Uterine smooth muscle cell (primary cell): ENCODE measurements around the gene SEC23B. TPM values are rescaled to one million over a fixed set of nuclear protein-coding genes. Genes with fewer than 3 reads are reported as not detected.

ENCODE experiments used
- total RNA-seq: library from RNA; depleted of rRNA; stranded (reverse); fragments of >200 nt; gene quantifications from 2 replicates; pipeline ENCODE4 v1.2.3, GENCODE V29; 2014

Gene SEC23B
- total RNA-seq: 68.6 and 87.4 TPM in 2 replicates

DNA sequence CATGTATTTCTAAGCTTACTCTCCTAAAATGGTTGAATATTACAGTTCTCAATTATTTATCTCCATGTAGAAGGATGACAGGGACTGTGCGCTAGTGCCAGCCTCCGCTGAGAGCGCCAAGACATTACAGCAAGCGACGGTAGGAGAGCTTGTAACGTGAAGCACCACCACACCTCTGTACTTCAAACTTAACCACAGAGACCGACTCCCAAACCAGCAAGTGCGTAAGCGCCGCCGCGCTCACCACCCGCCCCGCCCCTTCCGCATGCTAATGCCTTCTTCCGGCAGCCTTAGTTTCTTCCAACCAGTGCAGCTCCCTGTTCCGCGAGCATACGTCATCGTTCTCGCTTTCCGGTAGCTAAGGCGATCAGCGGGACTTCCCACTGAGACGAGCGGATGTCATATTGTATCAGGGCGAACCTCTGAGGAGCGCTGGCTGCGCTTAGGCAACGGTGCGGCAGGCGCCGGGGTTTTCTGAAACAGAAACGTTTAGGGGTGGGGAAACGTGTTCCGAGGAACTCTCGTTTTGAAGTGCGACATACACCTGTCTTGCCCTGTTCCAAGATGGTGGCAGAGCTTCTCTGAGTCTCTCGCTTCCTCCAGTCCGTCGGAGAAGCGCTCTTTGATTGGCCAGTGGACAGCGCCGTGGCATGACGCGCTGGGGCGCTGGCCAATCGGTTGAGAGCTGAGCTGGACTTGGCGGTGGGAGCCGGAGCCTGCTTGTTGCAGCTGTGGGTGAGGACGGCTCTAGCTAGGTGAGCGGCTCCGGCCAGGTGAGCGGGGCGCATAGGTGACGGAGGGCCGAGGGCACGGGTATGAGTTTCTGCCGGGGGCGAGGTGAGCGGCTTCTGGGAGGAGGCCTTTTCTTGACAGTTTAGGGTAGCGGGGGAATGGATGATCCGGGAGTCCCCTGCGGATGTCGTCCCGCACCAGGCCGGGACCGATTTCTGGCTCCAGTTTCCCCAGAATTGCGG, at the start of gene SEC23B:
SEC23B (plus strand) TSS at position 723 of the 974 bp plus-strand sequence. CDS start 2,896 bp downstream, outside the sequence.

DNA sequence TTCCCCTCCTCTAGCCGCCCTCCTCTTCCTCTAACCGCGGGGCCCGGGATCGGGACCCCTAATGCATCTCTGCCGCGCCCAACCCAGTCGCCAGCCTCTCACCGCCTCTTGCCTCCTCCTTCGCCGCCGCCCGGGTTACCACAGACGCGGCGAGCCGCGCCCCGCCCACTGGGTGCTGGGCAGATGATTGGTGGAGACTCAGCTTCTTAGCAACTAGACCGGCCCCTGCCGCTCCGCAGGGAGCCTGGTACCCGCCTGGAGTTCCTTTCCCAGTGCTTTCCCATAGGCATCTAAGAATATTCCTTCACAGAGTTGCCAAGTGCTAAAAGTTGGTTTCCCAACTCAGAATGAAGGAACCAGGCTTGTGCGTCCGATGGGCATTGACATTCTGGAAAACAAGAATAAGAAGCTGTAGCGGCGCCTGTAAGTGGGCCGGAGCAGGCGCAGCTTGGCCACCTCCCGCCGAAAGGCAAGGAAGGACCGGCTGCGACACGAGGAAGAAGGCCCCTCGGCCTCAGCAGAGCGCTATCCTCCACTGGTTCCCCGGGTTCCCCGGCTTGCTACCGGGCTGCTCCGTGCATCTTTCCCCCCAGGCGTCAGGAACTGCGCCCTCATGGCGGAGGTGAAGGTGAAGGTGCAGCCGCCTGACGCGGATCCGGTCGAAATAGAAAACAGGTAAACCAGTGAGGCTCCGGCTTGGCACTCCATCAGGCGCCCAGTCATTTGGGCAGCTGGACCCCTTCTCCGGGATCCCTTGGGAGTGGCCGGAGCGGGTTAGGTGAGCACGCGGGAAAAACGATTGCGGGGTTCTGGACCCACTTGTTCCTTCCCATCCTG, 40.6 kb upstream of the SEC23B start, which contains the start of the genes DZANK1 and POLR3F:
DZANK1 (minus strand) TSS at position 137 of the 837 bp plus-strand sequence. CDS start 1,672 bp downstream, outside the sequence.
POLR3F (plus strand) TSS at position 497 of the 837 bp plus-strand sequence; CDS start at position 614, 117 bp downstream.

DNA sequence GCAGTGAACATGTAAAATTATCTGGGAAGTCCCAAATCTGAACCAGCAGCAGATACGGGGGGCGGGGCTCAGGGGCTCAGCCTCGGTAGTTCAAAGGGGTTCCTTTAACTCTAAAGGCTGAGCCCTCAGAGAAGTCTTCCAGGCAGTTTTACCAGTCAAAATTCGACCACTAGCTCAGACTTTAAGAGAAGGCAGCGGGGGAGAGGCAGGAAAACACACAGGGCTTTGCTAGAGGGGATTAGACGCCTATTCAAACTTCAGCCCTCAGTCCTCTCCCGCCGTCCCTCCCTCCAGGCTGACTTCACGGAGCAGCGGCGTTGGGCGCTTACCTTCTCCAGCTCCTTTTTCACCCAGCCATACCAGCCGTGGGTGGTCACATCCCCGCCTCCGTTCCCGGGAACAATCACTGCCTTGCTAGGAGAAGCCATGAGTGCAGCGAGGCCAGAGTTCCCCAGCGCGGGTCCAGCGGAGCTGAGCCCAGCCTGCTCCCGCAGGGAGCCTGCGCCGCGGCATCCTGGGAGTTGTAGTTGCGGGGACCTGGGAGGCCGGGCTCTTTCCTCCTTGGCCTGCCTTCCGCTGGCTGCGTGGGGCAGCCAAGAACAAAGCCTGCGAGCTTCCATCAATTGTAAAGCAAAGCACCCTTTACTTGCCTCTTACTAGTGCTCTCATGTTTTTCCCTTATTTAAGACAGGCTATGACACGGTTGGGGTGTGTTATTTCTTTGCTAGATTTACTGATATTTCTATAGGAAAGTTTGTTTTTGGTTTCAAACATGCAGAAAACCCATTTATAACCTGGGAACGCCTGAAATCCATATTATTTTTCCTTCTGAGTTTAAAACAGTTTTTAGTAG, 10.8 kb upstream of the SEC23B start, which contains the start of gene RBBP9:
RBBP9 (minus strand) TSS at position 486 of the 853 bp plus-strand sequence; CDS start at position 428, 58 bp downstream.

DNA sequence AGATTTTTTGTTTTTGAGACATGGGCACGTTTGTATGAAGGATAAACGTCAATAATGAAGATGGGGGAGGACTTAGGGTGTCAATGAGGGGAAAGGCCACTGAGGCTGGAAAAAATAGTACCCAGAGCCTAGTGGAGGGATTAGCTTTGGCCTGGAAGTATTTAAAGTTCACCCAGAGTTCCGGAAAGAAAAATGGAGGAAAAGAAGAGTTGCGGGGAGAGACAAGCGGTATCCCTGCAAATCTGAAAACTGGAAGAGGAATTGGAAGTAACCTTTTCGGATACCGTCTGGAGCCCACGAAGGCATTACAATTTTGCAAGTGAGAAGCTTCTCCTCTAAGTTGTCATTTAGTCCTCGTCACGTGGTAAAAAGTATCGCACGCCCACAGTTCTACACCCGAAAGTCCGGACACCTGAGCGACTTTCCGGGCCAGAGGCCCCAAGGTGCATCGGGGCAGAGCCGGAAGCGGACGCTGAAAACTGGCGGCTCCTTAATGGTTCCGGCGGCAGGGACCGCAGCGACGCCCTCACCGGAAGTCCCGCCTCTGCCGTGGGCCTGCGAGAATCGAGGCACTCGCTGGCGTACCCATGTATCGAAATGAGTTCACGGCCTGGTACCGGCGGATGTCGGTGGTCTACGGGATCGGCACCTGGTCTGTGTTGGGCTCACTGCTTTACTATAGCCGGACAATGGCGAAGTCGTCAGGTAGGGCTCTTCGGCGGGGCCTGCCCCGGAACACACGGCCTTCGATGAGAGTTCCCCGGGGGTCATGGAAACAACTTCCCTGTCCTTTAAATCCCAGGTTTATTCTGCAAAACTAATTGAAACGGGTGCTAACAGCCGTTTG, 59.4 kb downstream of the SEC23B start, which contains the start of gene SMIM26:
SMIM26 (plus strand) TSS at position 541 of the 847 bp plus-strand sequence; CDS start at position 588, 47 bp downstream.

DNA sequence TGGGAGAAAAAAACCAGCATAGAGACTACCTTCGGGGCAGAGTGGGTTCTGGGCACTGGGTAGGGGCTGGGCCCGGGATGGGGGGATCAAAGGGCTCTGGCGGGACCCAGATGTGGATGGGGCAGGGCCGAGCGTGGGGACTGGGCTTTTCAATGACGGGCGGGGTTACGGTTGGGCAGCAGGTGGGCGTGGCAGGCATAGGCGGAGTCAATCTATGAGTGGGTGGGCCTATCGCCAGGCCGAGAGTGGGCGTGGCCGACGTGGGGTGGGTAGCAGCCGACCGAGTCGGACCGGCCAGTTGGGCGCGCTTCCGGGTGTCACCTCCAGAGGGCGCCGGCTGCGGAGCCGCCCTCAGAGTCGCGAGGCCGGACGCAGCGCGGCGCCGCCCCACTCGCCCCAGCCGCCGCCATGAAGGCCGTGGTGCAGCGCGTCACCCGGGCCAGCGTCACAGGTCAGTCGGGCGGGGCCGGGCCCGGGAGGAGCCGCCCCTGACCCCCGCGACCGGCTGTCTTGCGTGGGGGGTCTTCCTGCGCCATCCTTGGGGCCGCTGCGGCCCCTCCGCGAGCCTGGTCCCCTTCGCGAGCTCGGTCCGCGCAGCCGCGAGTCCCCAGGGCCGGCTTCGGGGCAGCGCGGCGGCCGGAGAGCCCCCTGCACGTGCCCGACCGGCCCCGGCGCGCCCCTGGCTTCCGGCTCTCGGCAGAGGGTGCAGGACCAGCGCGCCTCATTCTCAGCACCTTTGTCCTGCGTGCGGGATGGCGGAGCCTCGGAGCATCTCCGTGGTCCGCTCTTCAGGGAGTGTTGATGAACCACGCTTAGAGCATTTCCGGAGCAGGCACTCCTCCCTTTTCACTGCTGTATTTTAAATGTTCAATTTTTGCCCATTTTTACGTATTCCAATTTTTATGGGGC, 80.2 kb downstream of the SEC23B start, which contains the start of gene DTD1:
DTD1 (plus strand) TSS at position 390 of the 909 bp plus-strand sequence; CDS start at position 409, 19 bp downstream.

Other genes with a start within 250 kb of the SEC23B start
- gene ZNF133, start 219.4 kb upstream of the SEC23B start, total RNA-seq: 21.8 and 28.6 TPM in 2 replicates
- gene DZANK1, start 40.9 kb upstream of the SEC23B start, total RNA-seq: 1.1 and 1.5 TPM in 2 replicates
- 10.5 and 13.6 TPM in 2 replicates for gene POLR3F, start 40.5 kb upstream of the SEC23B start, total RNA-seq
- 16.2 and 24.9 TPM in 2 replicates for gene RBBP9, start 10.7 kb upstream of the SEC23B start, total RNA-seq
- 89.2 and 116 TPM in 2 replicates for gene SMIM26, start 59.5 kb downstream of the SEC23B start, total RNA-seq
- gene DTD1, start 80.1 kb downstream of the SEC23B start, total RNA-seq: 127 and 206 TPM in 2 replicates